ENCODE data around the gene TFDP1. TPM values are rescaled to one million over a fixed set of nuclear protein-coding genes. Genes with fewer than 3 reads are reported as not detected.

The TFDP1 gene
- total and polyA plus RNA-seq, 2 of the 4 experiments (the other 2 are of a cell fraction), result 59.3 to 97.0 TPM

- Histone ChIP-seq H3K36me3 (ENCODE audit: control insufficient read depth, insufficient read depth, low read length) (peaks cover 26% of the 10 kb centered on the region), H3K4me3 (ENCODE audit: insufficient read depth, low read depth, low read length) (no peak overlapping the region), H3K9me1 (ENCODE audit: insufficient read depth, low read length) (peaks cover 22% of the 10 kb centered on the region), H3K18ac (ENCODE audit: low read depth, low read length) (no peak overlapping the region), H3K14ac (replicated peaks; ENCODE audit: low read depth, low read length) (no peak overlapping the region), H3K27me3 (ENCODE audit: control insufficient read depth, insufficient read depth, low read length) (no peaks in the 10 kb centered on the region), H3K4me2 (ENCODE audit: low read depth, low read length) (no peak overlapping the region), H2BK15ac (ENCODE audit: low read depth, low read length) (no peak overlapping the region), H2BK120ac (ENCODE audit: low read depth, low read length) (no peak overlapping the region), H2AK9ac (replicated peaks; ENCODE audit: low read depth, low read length, poor library complexity) (no peak overlapping the region), H4K5ac (ENCODE audit: low read depth, low read length) (no peak overlapping the region), H2BK5ac (ENCODE audit: low read depth, low read length, poor library complexity, severe bottlenecking) (no peak overlapping the region), H4K91ac (ENCODE audit: insufficient read depth, low read depth, low read length) (no peak overlapping the region), H3K9me3 (ENCODE audit: control insufficient read depth, insufficient read depth, low read length) (no peaks in the 10 kb centered on the region), H3K79me1 (ENCODE audit: low read depth in 1 of 2, low read length in 2 of 2) (peaks cover 23 to 88% of the 10 kb centered on the region in 2 experiments), H3K23ac (ENCODE audit: low read depth, low read length) (no peak overlapping the region), H2AFZ (replicated peaks; ENCODE audit: low read length, poor library complexity) (no peak overlapping the region), H4K20me1 (ENCODE audit: insufficient read depth, low read length) (peaks cover 98% of the 10 kb centered on the region), H3K4ac (ENCODE audit: low read depth, low read length) (no peak overlapping the region), H4K8ac (ENCODE audit: low read depth in 2 of 2, low read length in 2 of 2) (no peak overlapping the region), H3K9ac (ENCODE audit: low read depth, low read length) (no peak overlapping the region), H2AK5ac (ENCODE audit: low read depth, low read length) (no peak overlapping the region), H3K27ac (ENCODE audit: insufficient read depth, low read length) (no peak overlapping the region), H3K4me1 (ENCODE audit: control insufficient read depth, insufficient read depth, low read length) (no peaks in the 10 kb centered on the region), H2BK20ac (ENCODE audit: low read depth, low read length) (no peak overlapping the region), H3K56ac (ENCODE audit: extremely low read depth, insufficient read depth, low read length) (no peak overlapping the region)
- in situ Hi-C loops (cut with MboI; ENCODE audit: low sequenced_read_pairs) (no loop called here), intact Hi-C loops (cut with micrococcal nuclease) (no loop called here), dilution Hi-C loops (cut with HindIII; ENCODE audit: low sequenced_read_pairs, unreplicated experiment) (no loop called here)
- TF ChIP-seq FOS (IDR thresholded peaks at IDR 0.05; ENCODE audit: low read depth, low read length), result no peak
- no peak for DNase-seq
- no peak for ATAC-seq (ENCODE audit: low read depth)
- no TSS peak for BruUV-seq (replicated peaks)
- 92% methylated on average over 7 of the region's 28 CpGs; no CpG with 5 or more reads in 1 of the 2 experiments for WGBS, 2 experiments (ENCODE audit: extremely low coverage in 2 of 2, insufficient read length in 1 of 2)
- ChIA-PET POLR2A (ENCODE audit: unreplicated experiment) (no interaction called here), CTCF (no interaction called here)
Measured at GRCh38 chr13:113607056-113607888, 22.7 kb downstream of the TFDP1 start.
